ENCODE data around the gene CCDC86.

GRCh38 chr11:60818057-60818456, 23.9 kb upstream of the CCDC86 start:
- TF ChIP-seq, protein P1, sequence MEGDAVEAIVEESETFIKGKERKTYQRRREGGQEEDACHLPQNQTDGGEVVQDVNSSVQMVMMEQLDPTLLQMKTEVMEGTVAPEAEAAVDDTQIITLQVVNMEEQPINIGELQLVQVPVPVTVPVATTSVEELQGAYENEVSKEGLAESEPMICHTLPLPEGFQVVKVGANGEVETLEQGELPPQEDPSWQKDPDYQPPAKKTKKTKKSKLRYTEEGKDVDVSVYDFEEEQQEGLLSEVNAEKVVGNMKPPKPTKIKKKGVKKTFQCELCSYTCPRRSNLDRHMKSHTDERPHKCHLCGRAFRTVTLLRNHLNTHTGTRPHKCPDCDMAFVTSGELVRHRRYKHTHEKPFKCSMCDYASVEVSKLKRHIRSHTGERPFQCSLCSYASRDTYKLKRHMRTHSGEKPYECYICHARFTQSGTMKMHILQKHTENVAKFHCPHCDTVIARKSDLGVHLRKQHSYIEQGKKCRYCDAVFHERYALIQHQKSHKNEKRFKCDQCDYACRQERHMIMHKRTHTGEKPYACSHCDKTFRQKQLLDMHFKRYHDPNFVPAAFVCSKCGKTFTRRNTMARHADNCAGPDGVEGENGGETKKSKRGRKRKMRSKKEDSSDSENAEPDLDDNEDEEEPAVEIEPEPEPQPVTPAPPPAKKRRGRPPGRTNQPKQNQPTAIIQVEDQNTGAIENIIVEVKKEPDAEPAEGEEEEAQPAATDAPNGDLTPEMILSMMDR (IDR thresholded peaks at IDR 0.05) = no peak
- TF ChIP-seq EP300 (IDR thresholded peaks at IDR 0.05) = no peak
- TF ChIP-seq POLR2A (IDR thresholded peaks at IDR 0.05) = no peak
